HG03280 (cell line): ENCODE results near the gene BACE1.
"Not testable (repeated sequence)": the region's sequence is repeated elsewhere in the genome, so short reads cannot be mapped to it uniquely, and the experiment has no call there.

Source experiments
- ATAC-seq: cut with Tn5 transposase; IDR thresholded peaks from one replicate; pipeline ENCODE4 v1.9.1; 2021; ENCODE audit warnings: mild to moderate bottlenecking, moderate library complexity; ENCODE audit not compliant: unreplicated experiment

Gene BACE1

DNA sequence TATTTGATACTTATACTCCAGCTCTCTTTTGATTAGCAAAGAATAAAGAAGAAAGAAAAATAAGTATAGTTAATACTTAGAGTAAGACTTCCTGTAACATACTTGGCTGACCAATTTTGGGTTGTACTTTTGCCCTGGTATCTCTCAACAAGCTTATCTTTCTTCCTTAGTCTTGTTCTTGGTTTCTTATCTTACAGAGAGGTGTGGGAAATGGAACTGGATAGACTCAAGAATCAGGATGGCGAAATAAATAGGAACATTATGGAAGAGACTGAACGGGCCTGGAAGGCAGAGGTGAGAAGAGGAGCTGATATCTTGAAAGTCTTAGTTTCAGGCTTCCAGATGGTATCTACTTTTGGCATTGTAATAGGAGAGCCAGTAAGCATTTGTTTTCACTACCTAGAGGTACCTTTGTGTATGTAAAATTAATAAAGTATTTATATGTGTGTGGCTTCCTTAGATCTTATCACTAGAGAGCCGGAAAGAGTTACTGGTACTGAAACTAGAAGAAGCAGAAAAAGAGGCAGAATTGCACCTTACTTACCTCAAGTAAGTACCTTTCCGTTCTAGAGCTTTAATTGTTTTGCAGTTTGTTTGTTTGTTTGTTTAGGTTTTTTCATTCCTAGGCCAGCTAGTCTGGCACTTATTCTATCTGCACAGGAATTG lies 36.2 kb downstream of the BACE1 start:
- ATAC-seq: no peak

- ATAC-seq: no peak
These were observed 37.7 kb downstream of the BACE1 start for GRCh38 chr11:117278347-117278746.

DNA sequence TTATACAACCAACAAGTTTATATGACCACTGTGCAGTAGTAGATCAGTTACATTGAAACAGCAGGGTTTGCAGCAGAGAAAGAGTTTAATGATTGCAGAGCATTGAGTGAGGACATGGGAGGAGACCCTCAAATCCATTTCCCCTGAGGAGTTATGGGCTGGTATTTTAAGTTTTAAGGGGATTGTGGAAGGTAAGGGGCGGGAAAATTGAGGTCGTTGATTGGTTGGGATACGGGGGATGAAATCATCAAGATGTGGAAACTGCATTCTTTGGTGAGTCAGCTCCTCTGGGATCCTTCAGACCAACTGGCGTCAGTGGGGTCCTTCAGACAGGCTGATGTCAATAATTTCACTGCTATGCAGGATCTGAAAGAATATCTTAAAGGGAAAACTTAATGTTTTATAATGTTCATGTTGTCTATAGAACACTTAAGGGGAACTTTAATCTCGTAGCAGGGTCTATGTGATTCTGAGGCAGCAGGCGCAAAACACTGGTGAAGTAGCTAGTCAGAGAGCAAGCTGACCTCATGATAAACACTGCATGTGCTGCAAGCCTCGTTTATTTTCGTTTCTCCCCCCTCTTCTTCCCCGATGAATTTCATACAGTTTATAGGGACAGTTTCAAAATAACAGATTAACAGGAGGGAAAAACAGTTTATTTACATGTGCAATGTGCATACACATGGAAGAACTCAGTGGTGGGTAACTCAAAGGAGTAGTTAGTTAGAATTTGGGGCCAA lies 42.3 kb downstream of the BACE1 start:
- ATAC-seq: no peak

GRCh38 chr11:117272175-117272574 lies 43.9 kb downstream of the BACE1 start:
- not testable (repeated sequence) for ATAC-seq

DNA sequence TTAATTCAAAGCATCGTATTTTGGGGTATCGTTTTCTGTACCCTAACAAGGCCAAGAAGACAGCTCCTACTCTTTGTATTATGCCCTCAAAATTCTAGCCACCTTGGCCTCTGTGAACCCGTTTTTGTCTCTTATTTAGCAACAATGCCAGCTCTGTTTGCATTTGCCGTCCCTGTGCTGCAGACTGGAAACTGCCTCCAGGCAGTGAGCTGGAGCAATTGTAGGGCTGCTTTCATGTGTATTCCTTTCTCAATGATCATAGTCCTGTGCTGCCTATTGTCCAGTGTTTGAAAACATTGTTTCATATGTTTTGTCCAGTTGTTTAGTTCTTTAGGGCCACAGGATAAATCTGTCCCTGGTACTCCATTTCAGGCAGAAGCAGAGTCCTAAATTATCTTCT lies 44.8 kb downstream of the BACE1 start:
- ATAC-seq: no peak

- ATAC-seq: no peak
These were observed 46.2 kb downstream of the BACE1 start for GRCh38 chr11:117269856-117270255.

DNA sequence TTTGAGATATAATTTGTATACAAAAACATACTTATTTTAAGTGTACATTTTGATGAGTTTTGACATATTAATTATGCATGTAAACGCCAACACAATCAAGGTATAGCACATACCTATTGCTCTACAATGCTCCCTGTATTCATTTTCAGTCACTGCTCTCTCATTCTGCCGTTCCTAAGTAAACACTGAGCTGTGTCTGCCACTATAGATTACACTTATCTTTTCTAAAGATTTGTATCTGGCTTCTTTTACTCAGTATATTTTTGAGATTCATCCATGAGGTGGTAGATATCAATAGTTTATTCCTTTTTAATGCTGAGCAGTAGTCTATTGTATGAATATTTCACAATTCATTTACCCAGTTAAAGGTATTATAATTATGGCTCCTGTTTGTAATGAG lies 50.3 kb downstream of the BACE1 start:
- no peak for ATAC-seq

GRCh38 chr11:117264624-117265323 lies 51.3 kb downstream of the BACE1 start:
- ATAC-seq: not testable (repeated sequence)

- no peak for ATAC-seq
These were observed 56.6 kb downstream of the BACE1 start for GRCh38 chr11:117259417-117259816.

DNA sequence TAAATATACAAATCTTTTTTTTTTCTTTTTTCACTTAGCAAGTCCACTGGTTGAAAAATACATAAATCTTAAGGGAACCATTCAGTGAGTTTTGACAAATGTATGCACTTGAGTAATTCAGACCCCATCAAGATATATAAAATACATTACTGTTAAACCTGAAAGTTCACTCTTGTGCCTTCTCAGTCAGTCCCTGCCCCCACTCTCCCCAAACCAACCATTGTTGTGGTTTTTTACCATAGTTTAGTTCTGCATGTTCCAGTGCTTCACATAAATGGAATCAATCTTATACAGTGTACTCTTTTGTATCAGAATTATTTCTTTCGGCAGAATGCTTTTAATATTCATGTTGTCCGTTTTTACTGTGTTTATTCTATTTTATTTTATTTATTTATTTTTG lies 57.5 kb downstream of the BACE1 start:
- ATAC-seq: no peak

GRCh38 chr11:117256573-117256972 lies 59.5 kb downstream of the BACE1 start:
- ATAC-seq: no peak

GRCh38 chr11:117255966-117256365 lies 60.1 kb downstream of the BACE1 start:
- ATAC-seq: no peak

- no peak for ATAC-seq
These were observed 64.5 kb downstream of the BACE1 start for GRCh38 chr11:117251506-117251905.

GRCh38 chr11:117249571-117249970 lies 66.5 kb downstream of the BACE1 start:
- no peak for ATAC-seq

DNA sequence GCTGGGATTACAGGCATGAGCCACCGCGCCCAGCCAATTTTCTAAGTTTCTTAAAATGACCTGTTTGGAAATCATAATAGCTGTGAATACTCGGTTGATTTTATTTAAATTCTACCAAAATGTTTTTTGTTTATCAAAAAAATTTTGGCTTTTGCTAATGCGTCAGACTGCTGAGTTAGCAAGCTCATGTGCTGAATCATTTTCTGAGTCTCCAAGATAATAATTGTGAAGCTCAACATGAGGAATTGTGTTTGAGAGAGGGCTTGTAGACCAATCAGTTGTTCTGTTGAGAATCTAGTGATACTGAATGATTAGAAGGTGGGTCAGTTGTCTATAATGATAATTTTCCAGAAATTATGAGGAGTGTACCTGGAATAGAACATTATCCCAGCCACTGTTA lies 67.7 kb downstream of the BACE1 start:
- no peak for ATAC-seq

- no peak for ATAC-seq
These were observed 76.8 kb downstream of the BACE1 start for GRCh38 chr11:117239295-117239694.

GRCh38 chr11:117238221-117238620 lies 77.8 kb downstream of the BACE1 start:
- ATAC-seq: no peak
